ENCODE results near the gene TCERG1L.
"Not testable (repeated sequence)": the region's sequence is repeated elsewhere in the genome, so short reads cannot be mapped to it uniquely, and the experiment has no call there.

TCERG1L gene

DNA sequence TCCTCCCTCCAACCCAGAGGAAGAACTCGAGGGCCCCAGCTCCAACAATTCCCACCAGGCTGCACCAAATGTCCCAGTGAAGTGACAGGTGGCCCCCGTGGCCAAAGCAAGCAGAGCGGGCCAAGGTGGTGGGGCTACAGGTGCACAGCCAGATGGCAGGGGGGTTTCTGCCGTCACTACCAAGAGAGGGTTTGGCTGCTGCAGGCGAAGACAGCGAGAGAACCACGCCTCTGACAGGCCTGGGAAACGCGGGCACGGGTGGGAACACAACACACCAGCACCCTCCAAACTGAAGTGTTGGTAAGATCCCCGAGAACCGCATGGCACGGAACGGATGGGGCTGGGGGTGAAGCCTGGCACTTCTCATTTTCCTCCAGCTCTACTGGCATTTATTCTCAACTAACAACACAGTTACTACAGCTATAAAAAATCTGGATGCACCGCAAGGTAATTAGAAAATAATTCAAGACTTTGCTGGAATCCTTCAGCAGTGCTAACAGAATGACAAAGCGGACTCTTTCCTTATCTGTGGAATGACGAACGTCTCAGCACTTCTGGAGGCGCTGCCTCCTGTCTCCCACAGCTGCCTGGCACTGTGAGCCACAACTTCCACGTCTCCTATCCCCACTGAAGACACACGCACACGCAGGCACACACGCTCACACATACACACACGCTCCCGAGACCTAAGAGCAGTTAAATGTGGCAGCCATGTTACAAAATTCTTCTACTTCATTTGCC is 167.9 kb downstream of the TCERG1L start:
- no peak for DNase-seq (ENCODE audit: low spot score)

DNA sequence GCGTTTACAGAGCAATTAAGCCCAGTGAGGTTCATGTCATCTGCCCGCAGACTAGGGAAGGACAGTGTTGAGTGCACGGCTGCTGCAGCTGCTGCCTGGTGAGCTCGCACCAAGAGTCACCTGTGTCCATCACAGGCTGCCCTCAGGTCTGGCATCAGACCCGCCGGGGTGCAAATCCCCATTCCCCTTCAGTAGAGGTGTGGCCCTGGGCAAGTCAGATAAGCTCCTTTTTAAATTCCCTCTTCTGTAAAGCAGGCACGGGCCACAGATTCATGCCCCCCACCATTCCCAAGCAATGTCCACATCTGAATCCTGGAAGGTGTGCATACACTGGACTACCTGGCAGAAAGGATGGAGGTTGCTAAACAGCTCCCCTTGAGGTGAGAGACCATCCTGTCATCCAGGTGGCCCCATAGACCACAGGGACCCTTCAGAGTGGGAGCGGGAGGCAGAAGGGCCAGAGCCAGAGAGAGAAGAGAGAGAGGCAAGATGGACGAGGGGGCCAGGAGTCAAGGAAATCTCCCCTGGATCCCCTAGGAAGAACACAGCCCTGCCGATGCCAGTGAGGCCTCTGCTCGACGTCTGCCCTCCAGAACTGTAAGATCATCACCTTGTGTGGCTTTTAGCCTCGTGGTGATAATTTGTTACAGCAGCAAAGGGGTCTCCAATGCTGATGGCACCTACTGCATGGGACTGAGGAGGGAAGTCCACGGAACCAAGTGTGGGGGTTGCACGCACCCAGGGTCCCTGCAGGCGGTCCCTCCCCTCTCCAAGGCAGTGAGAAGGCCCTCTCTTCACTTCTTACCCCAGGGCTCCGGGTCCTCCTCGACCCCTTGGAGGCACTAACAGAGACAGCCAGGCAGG is 168.8 kb downstream of the TCERG1L start:
- no peak for DNase-seq (ENCODE audit: low spot score)

DNA sequence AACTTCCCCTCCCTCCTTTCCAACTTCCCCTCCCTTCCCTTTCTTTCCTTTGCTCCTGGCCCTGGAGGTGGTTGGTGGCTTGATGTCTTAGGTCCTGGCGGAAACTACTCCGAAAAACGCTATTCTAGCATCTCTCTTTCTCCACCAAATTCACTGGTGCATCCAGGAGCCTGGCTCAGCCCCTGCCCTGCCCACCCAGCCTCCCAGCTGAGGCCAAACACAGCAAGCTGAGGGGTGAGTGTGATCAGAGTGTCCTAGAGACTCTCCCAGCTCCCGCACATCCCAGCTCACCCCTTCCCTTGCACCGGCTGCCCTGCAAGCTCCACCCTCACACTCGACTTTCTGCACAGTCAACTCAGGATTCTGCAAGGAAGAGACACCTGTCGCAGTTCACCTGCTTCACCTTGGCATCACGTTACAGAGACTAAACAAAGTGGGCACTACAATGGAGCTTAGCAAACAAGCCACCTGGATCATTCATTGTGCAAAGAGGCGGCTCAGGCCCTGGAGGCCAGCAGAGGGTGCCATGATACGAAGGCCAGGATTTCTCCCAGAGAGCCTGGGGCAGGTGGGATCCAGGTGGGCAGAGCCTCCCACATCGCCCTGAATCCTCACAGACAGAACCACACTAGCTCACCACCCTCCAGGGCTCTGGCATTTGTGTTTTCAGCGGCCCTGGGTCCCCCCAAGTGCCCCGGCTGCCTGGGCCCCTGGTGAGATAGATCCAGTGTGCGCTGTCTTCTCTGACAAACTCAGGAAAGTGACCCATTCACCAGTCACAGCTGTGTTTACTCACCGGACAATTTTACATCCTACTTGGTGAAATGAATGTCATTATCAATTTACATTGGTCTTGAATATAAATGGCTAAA is 169.6 kb downstream of the TCERG1L start:
- no peak for DNase-seq (ENCODE audit: low spot score)

DNA sequence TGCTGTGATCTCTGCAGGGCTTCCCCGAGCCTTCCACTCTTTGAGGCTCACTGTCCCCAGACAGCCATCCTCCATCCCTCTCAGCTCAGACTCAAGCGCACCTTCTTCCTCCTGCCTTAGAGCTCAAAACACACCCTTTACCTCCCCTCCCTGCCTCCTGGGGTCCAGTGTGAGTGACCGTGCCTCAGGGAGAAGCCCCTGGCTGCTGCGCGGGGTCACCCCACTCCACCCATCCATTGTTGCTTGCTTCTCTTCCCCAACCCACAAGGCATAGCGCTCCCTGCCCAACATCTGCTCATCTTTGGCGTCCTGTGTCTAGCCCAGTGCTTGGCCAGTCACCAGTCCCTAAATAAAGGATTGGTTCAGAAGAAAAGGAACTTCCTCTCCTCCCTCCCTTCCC is 170.3 kb downstream of the TCERG1L start:
- no peak for DNase-seq (ENCODE audit: low spot score)

DNA sequence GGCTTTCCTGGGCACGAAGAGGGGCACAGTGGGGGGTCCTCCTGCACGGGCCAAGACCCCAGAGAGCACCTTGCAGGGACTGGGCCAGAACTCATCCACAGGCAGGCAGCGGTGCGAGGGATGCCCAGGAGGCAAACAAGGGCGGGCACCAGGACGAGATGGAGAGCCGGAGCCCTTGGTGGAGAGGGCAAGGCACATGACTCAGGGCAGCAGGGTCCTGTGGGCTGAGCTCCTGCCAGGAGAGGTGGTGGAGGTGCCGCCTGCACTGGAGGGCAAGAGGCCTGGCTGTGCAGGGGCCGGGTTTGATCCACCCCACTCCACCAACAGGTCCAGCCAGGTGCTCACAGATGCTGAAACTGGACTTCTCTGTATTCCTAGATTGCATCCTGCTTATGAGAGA is 170.9 kb downstream of the TCERG1L start:
- no peak for DNase-seq (ENCODE audit: low spot score)

DNA sequence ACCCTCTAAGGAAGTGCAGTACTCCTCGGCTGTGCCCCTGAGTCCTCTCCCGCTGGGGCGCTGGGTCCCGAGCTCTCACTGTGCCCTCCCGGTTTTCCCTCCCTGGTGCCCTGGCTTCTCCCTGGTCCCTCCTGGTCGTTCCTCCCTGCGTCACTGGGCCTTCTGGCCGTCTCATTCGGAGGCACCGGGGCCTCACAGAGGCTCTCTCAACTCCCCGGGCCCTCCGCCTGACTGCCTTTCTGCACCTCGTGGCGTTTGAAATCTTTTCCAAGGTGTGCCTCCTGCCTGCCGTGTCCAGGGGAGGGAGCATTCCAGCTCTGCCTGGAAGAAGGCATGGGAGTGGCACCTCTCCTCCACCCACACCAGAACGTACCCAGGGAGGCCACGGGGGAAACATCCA is 174.3 kb downstream of the TCERG1L start:
- DNase-seq (ENCODE audit: low spot score) = no peak

GRCh38 chr10:131136336-131136735 is 175.2 kb downstream of the TCERG1L start:
- not testable (repeated sequence) for DNase-seq (ENCODE audit: low spot score)

DNA sequence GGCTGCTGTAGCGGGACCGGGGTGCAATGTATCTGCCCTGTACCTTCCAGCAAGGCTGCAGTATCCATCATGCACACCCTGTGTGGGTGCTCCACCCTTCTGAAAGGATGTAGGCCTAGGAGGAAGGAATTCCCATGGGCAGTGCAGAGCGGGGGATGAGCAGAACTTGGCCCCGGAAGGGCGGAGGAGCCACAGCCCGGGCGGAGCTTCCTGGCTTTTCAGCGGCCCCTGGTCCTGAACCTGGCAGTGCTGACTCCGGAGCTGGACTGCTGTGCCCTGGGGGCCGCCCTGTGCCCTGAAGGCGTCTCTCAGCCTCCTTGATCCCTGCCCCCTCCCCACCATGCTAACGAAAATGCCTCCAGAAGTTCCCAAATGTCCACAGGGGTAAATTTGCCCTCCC is 175.8 kb downstream of the TCERG1L start:
- DNase-seq (ENCODE audit: low spot score) = no peak

DNA sequence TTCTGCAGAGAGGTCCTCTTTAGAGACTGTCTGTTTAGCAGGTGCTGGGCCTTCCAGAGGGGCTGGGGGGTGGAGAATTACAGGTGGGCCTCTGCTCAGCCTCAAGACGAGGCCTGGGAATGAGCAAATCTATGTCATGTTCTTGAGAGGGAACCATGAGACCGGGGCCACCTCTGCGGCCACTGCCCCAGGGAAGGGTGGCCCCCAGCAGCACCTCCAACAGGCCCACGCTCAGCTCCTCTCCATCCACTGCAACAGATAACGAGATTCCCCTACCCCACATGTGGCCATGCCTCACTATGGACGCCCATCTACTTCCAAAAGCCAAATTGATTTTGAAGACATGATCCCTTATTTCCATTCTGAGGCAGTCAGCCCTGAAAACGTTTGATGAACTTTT is 176.9 kb downstream of the TCERG1L start:
- no peak for DNase-seq (ENCODE audit: low spot score)

- DNase-seq (ENCODE audit: low spot score) = no peak
These were observed 177.4 kb downstream of the TCERG1L start for GRCh38 chr10:131134001-131134576.

- no peak for DNase-seq (ENCODE audit: low spot score)
These were observed 178.8 kb downstream of the TCERG1L start for GRCh38 chr10:131132681-131133080.

- DNase-seq (ENCODE audit: low spot score) = no peak
These were observed 179.6 kb downstream of the TCERG1L start for GRCh38 chr10:131131726-131132591.

DNA sequence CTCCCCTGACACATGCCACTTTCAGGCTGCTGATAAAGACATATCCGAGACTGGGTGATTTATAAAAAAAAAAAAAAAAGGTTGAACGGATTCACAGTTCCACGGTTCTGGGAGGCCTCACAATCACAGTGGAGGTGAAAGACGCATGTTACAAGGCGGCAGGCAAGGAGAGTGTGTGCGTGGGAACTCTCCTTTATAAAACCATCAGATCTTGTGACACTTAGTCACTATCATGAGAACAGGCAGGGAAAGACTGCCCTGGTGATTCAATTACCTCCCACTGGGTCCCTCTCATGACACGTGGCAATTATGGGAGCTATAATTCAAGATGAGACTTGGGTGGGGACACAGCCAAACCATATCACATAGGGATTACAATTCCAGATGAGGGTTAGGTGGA is 181.5 kb downstream of the TCERG1L start:
- no peak for DNase-seq (ENCODE audit: low spot score)

DNA sequence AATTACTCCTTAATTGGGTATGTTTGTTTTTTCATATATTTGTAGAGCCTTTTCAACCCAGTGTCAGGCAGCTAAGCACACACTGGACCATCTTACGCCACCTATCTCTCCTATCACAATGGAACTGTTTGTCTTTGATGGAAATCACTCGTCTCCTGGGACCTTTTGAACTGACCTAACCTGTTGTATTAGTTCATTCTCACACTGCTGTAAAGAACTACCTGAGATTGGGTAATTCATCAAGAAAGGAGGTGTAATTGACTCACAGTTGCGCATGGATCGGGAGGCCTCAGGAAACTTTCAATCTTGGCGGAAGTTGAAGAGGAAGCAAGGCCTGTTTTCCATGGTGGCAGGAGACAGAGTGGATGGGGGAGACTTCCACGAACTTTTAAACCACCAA is 182.0 kb downstream of the TCERG1L start:
- no peak for DNase-seq (ENCODE audit: low spot score)

DNA sequence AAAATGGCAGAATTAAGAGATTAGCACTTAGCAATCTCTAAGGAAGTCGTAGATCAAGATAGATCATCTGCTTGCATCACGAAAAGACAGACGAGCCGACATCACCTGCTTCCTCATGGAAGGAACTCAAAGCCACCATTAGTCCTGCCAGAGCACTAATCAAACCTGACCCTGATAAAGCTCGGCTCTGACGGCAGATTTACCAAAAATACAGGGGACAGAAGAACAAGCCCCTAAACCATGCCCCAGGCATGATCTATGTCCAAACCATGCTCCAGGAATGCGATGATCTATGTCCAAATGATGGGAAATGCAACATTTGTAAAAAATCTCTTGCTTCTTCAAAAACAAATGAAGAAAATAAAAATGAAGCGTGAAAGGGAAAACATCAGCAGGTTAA is 182.8 kb downstream of the TCERG1L start:
- no peak for DNase-seq (ENCODE audit: low spot score)

GRCh38 chr10:131127610-131128009 is 183.9 kb downstream of the TCERG1L start:
- no peak for DNase-seq (ENCODE audit: low spot score)

GRCh38 chr10:131127138-131127589 is 184.4 kb downstream of the TCERG1L start:
- DNase-seq (ENCODE audit: low spot score) = no peak

DNA sequence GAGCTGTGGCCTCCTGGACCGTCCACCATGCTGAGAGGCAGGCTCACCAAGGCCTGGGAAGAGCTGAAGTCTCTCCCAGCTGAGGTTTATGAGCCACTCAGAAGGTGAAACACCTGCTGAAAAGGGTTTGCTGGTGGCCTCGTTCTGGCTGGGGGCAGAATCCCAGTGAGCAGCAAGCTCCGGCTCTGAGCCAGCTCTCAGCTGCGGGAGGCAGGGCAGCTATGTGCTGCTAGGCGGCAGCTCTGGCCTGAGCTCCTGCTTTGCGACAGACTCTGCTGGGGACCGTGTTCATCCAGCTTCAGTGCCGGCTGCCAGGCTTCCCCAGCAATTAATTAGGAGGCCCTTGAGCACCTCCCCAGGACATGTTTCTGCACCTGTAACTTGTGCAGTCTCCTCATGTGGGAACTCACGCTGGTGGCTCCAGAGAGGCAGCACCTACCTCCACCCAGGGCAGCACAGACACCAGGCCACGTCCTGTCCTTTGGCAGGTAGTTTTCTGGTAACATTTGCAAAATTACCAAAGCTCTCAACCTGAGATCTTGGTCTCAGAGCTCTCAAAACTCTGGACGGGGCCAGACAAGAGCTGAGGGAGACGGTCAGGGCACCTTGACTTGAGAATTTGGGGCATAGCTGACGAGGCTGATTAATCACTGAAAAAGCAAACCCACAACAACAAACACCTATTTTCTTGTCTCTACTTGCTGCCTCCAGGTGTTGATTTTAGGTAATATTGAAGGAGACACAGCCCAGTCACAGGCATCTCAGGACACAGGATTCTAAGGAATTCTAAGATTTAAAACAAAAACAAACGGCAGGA is 185.0 kb downstream of the TCERG1L start:
- DNase-seq (ENCODE audit: low spot score) = no peak

GRCh38 chr10:131125511-131126225 is 185.9 kb downstream of the TCERG1L start:
- DNase-seq (ENCODE audit: low spot score) = no peak

All from germinal center (tissue), 1 donor.